CD4-positive, alpha-beta T cell treated with Interleukin-15 for 4 hours (primary cell): ENCODE data around the gene ZNF93.
"Not testable (repeated sequence)": the region's sequence is repeated elsewhere in the genome, so short reads cannot be mapped to it uniquely, and the experiment has no call there.

Experiments
- DNase-seq: peaks from one replicate; pipeline ENCODE4 v3.0.0-alpha.2; 2020; ENCODE audit warnings: low spot score

The ZNF93 gene

DNA sequence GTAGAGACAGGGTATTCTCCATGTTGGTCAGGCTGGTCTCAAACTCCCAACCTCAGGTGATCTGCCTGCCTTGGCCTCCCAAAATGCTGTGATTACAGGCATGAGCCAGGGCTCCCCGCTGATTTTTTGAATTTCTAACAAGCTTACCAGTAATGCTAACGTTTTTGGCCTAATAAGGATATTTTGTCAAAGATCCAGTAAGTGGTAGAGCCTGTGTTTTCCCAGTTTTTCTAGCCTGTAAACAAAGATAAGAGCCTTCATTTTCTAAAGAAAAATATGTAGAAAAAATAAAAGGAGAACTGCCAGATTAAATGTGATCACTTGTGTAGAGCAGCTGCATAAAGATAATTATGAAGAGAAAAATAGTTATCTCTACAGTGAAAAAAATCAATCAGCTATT lies 37.7 kb downstream of the ZNF93 start:
- DNase-seq = no peak

DNA sequence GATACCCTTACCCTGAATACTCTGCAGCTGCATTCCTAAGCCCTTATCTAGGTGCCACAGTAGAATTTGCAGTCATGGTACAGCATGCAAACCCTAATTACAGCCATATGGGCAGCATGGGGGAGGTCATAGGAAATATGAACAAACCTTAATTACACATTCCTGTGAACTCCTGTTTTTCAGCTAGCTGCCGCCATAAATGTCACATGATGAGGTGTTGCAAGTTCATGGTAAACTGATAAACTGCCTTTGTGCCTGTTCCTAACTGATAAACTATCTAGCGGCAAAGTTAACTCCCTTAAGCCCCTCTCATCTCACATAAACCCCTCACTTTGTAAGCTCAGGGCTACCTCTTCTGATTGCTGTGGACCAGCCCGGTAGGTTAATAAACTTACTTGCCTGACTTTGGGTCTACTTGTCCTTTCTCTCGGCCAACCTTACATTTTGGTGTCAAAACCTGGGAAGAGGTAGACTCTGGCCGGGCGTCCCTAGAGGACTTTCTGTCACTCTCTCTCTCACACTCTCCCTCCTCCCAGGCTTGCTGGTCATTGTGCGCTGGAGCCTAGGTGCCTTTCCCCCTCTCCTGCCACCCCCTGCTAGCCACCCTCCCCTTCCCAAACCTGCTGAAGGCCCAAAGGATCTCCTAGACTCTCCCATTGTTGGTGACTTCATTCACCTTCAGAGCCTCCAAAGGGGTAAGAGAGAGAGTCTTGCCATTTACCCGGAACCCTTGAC lies 43.3 kb downstream of the ZNF93 start:
- DNase-seq = no peak

DNA sequence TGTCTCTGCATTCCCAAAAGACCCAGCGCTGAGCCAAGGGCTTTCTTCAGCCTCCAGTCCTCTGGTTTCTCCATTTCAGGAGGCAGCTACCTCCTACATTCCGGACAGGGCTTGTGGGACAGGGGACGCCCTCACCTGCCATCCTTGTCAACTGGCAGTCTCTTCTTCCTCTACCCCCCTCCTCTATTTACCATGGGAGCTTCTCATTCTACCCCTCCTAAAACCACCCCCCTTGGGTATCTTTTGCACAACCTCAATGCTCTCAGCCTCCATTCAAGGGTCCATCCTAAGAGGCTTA lies 43.8 kb downstream of the ZNF93 start:
- DNase-seq = no peak

DNA sequence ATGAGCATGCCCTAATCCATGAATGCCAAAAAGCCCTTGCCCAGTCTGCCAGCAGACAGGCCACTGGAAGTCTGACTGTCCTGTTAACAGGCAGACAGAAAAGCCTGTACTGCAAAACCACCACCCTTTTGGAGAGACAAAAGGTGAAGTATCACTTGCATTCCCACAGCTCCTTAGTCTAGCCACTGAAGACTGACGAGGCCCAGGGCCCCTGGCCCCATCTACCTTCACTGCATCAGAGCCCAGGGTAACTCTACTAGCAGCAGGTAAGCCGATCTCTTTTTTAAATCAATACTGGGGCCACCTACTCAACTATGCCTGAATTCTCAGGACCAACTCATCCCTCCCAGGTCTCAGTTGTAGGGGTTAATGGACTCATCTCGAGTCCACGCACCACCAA lies 45.5 kb downstream of the ZNF93 start:
- DNase-seq = no peak

DNA sequence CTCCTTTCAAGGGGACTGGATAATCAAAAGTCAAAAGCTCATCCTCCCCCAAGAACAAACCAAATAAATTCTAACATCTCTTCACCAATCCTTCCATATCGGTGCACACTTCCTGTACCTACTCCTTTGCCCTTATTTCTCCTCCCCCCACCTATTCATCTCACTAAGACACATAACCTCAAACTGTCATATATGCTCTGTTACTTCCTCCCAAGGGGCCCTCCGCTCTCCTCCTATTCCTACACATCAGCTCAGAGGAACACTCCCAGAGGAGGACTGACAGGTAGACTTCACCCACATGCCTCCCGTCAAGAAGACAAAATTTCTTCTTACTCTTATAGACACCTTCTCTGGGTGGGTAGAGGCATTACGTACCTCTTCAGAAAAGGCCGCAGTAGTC lies 48.1 kb downstream of the ZNF93 start:
- no peak for DNase-seq

DNA sequence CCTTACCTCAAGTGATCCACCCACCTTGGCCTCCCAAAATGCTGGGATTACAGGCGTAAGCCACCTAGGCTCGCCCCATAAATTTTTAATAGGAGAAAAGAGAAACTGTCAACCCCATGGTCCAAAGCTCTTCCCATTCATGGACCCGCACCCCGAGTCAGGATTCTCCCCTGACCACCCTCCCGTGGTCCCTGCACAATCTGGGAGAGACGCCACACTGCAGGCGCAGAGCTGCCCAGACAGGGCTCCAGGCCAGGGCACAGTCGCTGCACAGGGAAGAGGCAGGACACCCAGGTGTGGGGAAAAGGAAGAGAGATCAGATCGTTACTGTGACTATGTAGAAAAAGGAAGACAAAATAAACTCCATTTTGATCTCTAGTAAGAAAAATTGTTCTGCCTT lies 54.5 kb downstream of the ZNF93 start:
- no peak for DNase-seq

DNA sequence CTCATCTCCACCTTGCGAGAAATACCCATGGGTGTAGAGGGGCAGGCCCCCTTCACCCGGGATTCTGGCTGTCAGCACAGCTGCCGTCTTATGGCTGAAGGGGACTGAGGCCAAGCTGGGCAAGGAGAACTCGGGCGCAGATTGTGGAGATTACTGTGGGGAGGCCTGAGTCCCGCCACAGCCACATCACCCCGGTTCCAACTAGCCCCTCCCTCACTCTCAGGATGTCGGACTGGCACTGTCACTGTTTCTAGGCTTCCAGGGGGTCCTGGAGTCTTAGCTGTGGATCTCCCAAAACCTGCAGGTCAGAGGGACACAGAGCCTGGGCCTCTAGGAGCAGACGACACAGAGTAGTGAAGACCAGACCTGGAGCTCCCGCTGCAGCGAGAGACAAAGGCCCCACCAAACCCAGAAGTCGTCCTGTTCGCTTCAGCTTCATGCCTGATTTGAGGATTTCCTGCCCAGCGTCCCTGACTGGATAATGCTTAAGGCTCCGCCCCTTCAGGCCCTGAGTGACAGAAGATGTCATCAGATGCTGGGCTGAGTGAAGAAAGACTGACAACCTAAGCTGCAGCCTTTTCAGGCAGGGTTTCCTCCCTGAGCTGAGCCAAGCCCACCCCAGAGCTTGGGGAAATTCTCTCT lies 55.8 kb downstream of the ZNF93 start:
- DNase-seq = no peak

DNA sequence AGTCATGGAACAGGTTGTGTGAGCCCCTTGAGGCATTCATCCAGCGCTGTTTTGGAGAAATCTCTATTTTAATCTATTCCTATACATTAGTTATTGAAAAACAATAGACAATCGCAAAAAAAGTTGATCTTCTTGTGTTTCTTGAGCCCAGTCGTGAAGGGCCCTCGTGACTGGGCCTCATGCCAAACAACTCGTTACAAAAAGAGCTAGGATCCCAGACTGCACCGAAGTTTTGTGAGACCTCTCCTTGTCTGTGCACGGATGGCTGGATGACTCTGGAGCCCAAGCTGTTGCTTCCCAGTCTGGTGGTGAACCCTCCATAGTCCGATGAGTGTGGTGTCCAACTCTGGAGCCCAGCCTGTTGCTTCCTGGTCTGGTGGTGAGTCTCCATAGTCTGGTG lies 57.0 kb downstream of the ZNF93 start:
- not testable (repeated sequence) for DNase-seq

DNA sequence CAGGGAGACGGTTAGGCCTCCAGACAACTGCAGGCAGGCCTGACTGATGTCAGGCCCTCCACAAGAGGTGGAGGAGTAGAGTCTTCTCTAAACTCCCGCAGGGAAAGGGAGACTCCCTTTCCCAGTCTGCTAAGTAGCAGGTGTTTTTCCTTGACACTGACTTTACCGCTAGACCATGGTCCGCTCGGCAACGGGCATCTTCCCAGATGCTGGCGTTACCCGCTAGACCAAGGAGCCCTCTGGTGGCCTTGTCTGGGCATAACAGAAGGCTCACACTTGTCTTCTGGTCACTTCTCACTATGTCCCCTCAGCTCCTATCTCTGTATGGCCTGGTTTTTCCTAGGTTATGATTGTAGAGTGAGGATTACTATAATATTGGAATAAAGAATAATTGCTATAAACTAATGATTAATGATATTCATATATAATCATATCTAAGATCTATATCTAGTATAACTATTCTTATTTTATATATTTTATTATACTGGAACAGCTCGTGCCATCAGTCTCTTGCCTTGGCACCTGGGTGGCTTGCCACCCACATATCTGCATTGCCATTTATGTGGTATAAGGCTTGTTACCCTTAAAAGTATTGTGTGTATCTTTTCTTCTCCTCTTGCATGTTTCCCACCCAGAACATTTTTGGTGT lies 58.5 kb downstream of the ZNF93 start:
- peak; percentile 66 for DNase-seq

DNA sequence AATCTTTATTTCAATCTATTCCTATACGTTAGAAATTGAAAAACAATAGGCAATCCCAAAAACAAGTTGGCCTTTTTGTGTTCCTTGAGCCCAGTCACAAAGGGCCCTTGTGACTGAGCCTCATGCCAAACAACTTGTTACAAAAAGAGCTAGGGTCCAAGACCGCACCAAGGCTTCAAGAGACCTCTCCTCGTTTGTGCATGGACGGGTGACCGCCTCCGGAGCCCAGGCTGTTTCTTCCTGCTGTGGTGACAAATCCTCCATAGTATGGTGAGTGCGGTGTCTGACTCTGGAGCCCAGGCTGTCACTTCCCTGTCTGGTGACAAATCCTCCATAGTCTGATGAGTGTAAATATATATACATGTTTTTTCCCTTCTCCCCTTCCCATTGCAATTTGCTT lies 63.7 kb downstream of the ZNF93 start:
- DNase-seq = no peak

DNA sequence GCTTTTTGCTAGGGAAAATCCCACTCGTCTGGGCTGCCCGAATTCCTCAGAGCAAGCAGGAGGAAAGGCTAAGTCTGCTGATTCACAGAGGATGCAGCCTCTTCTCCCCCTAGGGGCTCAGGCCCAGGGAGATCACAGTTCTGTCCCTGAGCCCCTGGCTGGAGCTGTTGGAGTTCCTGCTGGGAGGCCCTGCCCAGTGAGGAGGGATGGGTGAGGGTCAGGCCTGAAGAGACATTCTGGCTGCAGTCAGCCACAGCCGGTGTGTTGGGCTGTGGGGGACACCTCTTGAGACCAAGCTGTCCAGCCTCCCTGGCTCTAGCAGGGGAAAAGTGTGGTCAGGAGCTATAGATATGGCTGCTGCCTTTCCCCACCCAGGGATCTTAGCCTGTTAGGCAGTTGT lies 65.4 kb downstream of the ZNF93 start:
- not testable (repeated sequence) for DNase-seq

DNA sequence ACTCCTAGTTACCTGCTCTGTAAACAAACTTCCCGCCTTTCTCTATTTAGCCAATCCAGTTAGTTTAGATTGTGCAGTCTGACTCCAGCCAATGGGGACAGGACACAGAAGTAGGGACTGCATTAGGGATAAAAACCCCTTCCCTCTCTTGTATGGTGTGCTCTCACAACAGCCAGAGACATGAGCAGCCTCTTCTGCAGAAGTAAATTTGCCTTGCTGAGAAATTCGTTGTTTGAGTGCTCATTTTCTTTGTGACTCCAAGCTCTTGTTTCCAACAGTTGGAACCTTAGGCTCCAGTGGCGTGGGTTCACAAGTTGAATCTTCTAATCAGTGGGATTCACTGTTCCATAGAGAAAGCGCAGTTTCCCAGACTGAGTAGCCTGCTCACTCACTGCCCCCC lies 66.1 kb downstream of the ZNF93 start:
- DNase-seq = no peak
